ENCODE data around the gene AKAP6.

Gene AKAP6

GRCh38 chr14:32701475-32701874, 372.4 kb downstream of the AKAP6 start:
- no peak for TF ChIP-seq CTCF (IDR thresholded peaks at IDR 0.05; ENCODE audit: borderline replicate concordance, control extremely low read depth, extremely low read depth, insufficient read depth, missing control alignments)
- DNase-seq (ENCODE audit: low spot score), result no peak
- in situ Hi-C loops (cut with MboI; ENCODE audit: low sequenced_read_pairs, unreplicated experiment), result loop anchor here (25.0 kb wide), 2 partner anchors 1086 to 1611 kb away; no protein-coding TSS in a partner anchor

GRCh38 chr14:32702088-32702487, 373.0 kb downstream of the AKAP6 start:
- in situ Hi-C loops (cut with MboI; ENCODE audit: low sequenced_read_pairs, unreplicated experiment), result loop anchor here (25.0 kb wide), 2 partner anchors 1085 to 1610 kb away; no protein-coding TSS in a partner anchor
- no peak for TF ChIP-seq CTCF (IDR thresholded peaks at IDR 0.05; ENCODE audit: borderline replicate concordance, control extremely low read depth, extremely low read depth, insufficient read depth, missing control alignments)
- no peak for DNase-seq (ENCODE audit: low spot score)

- in situ Hi-C loops (cut with MboI; ENCODE audit: low sequenced_read_pairs, unreplicated experiment), result loop anchor here (25.0 kb wide), 2 partner anchors 1085 to 1610 kb away; no protein-coding TSS in a partner anchor
- no peak for TF ChIP-seq CTCF (IDR thresholded peaks at IDR 0.05; ENCODE audit: borderline replicate concordance, control extremely low read depth, extremely low read depth, insufficient read depth, missing control alignments)
- no peak for DNase-seq (ENCODE audit: low spot score)
Measured at GRCh38 chr14:32702562-32702961, 373.5 kb downstream of the AKAP6 start.

- in situ Hi-C loops (cut with MboI; ENCODE audit: low sequenced_read_pairs, unreplicated experiment), result loop anchor here (25.0 kb wide), 2 partner anchors 1084 to 1609 kb away; no protein-coding TSS in a partner anchor
- DNase-seq (ENCODE audit: low spot score), result no peak
- no peak for TF ChIP-seq CTCF (IDR thresholded peaks at IDR 0.05; ENCODE audit: borderline replicate concordance, control extremely low read depth, extremely low read depth, insufficient read depth, missing control alignments)
Measured at GRCh38 chr14:32703183-32703621, 374.1 kb downstream of the AKAP6 start.

GRCh38 chr14:32706721-32707519, 377.8 kb downstream of the AKAP6 start:
- in situ Hi-C loops (cut with MboI; ENCODE audit: low sequenced_read_pairs, unreplicated experiment), result loop anchor here (25.0 kb wide), 2 partner anchors 1080 to 1605 kb away; no protein-coding TSS in a partner anchor
- DNase-seq (ENCODE audit: low spot score), result no peak
- no peak for TF ChIP-seq CTCF (IDR thresholded peaks at IDR 0.05; ENCODE audit: borderline replicate concordance, control extremely low read depth, extremely low read depth, insufficient read depth, missing control alignments)

- in situ Hi-C loops (cut with MboI; ENCODE audit: low sequenced_read_pairs, unreplicated experiment), result loop anchor here (25.0 kb wide), 2 partner anchors 1079 to 1604 kb away; no protein-coding TSS in a partner anchor
- no peak for TF ChIP-seq CTCF (IDR thresholded peaks at IDR 0.05; ENCODE audit: borderline replicate concordance, control extremely low read depth, extremely low read depth, insufficient read depth, missing control alignments)
- no peak for DNase-seq (ENCODE audit: low spot score)
Measured at GRCh38 chr14:32707742-32708500, 378.8 kb downstream of the AKAP6 start.

Data from GM13976 (cell line).